Ectodermal cell (in vitro differentiated cells): ENCODE results near the gene PTPN18.
A peak's percentile ranks its signal among the peaks of the same experiment; 100 is the strongest.

ENCODE experiments used
- H3K27ac ChIP-seq: 2 replicates; pipeline ENCODE4 v1.7.0; 2013; ENCODE audit warnings: mild to moderate bottlenecking, low read depth, low read length; ENCODE audit not compliant: insufficient read depth, poor library complexity, severe bottlenecking
- H3K27me3 ChIP-seq: 2 replicates; pipeline ENCODE4 v1.7.0; 2013; ENCODE audit warnings: mild to moderate bottlenecking, low read length; ENCODE audit not compliant: insufficient read depth, control insufficient read depth, poor library complexity, severe bottlenecking
- H3K36me3 ChIP-seq: one replicate; pipeline ENCODE4 v1.7.0; 2013; ENCODE audit warnings: low read length; ENCODE audit not compliant: control insufficient read depth, insufficient read depth
- H3K4me1 ChIP-seq: one replicate; pipeline ENCODE4 v1.7.0; 2013; ENCODE audit warnings: low read length; ENCODE audit not compliant: control insufficient read depth, insufficient read depth
- H3K4me3 ChIP-seq: 2 replicates; pipeline ENCODE4 v1.7.0; 2013; ENCODE audit warnings: low read depth, low read length, control low read depth; ENCODE audit not compliant: insufficient read depth
- H3K9me3 ChIP-seq: 2 replicates; pipeline ENCODE4 v1.7.0; 2013; ENCODE audit warnings: mild to moderate bottlenecking, low read length, moderate library complexity; ENCODE audit not compliant: control insufficient read depth
- WGBS, 2 experiments: methylation state at CpG; one replicate each; pipeline ENCODE4 v1.1.7; 2013; ENCODE audit warnings: missing lambda C conversion rate in 2 of 2; 5-methylcytosine and 5-hydroxymethylcytosine counted together

The PTPN18 gene

DNA sequence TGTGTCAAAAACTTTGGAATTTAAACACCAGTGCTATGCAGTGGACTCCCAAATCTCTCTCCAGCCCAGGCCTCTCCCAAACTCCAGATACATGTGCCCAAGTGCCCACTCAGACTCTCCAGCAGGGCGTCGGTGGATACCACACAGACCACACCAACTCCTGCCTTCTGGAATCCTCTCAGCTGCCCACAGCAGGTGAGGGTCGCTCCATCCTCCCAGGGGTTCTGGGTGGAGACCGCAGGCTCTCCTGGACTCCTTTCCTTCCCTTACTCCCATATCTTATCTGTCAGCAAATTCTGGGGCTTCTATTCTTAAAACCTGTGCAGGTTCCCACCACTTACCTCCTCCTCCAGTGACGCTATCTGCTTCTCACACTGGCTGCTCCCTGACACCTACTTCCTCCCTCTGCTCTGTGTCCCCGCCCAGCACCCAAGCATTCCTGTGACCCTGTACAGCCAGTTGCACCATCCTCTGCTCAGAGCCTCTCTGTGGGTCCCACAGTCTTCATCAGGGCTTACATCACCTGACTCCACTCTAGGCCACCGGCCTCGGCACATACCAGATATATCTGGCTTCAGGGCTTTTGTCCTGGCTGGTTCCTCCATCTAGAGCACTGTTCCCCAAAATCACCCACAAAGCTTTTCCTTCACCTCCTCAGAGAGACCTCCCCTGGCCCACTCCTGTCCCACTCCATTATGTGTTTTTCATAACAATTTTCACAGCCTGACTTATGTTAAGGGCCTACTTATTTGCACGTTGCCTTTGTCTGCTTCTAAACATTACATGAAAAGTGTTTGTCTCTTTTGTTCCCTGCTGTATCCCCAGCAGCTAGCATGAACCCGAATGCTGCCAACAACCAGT lies 15.7 kb upstream of the PTPN18 start:
- Histone ChIP-seq H3K9me3 (no peaks in the 10 kb centered on the region), H3K36me3 (peaks cover 13% of the 10 kb centered on the region), H3K27ac (no peak overlapping the region), H3K27me3 (no peaks in the 10 kb centered on the region), H3K4me1 (no peaks in the 10 kb centered on the region), H3K4me3 (no peak overlapping the region)
- 93 to 95% methylated on average over 10 of the region's 10 CpGs for WGBS, 2 experiments

DNA sequence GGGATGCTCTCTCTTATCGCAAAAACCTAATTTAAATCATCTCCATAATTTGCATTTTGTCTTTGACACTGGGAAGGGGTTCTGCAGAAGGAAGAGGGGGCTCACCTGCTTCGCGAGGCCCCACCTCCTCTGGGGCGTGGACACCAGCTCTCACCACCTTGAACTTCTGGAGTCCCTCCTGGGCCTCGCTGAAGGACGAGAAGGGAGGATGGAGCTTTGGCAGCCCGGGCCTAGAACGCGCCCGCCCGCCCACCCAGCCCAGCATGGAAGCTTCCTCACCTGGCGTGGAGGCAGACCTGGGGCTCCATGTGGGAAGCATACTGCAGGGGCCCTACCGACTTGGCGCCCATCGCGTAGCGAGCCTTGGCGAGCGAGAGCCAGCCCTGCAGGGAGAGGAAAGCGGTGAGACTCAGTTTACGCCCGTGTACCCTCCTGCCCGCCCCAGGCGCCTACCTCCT lies 14.3 kb upstream of the PTPN18 start:
- Histone ChIP-seq H3K9me3 (no peaks in the 10 kb centered on the region), H3K27me3 (no peaks in the 10 kb centered on the region), H3K4me3 (peak overlapping the region; percentile 93), H3K27ac (no peak overlapping the region), H3K36me3 (peaks cover 28% of the 10 kb centered on the region), H3K4me1 (no peaks in the 10 kb centered on the region)
- WGBS, 2 experiments, result 1 to 3% methylated on average over 24 of the region's 24 CpGs

DNA sequence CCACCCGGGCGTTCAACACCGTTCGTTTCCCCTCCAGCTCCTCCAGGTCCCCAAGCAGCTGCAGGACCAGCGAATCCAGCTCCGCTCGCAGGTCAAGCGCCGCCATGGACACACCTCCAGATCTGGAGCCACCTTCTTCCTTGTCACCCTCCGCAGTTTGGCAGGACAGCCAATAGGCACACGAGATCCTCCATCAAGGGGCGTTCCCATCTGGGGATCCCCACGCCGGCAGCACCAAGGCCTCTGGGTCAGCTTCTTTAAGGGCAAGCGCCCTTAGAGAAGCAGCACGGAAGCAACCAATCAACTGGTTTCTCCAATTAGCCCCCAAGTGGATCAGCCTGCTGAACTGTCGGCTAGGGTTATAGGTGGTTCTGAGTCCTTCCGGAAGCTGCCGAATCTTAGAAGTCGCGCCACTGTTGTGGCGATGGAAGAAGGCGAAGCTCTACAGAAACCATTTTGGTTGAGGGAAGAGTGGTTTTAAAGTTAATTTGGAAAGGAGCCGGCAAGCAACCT lies 13.8 kb upstream of the PTPN18 start:
- WGBS, 2 experiments, result 0% methylated on average over 24 of the region's 24 CpGs
- H3K27me3 ChIP-seq, result no peaks in the 10 kb centered on the region
- no peaks in the 10 kb centered on the region for H3K9me3 ChIP-seq
- peak overlapping the region; percentile 93 for H3K4me3 ChIP-seq
- peaks cover 32% of the 10 kb centered on the region for H3K36me3 ChIP-seq
- H3K27ac ChIP-seq, result peak overlapping the region; percentile 81
- no peaks in the 10 kb centered on the region for H3K4me1 ChIP-seq

- Histone ChIP-seq H3K4me3 (peak within 1 kb of the TSS; percentile 93), H3K4me1 (no peaks in the 10 kb centered on the region), H3K36me3 (peaks cover 32% of the 10 kb centered on the region), H3K9me3 (no peaks in the 10 kb centered on the region), H3K27ac (peak within 1 kb of the TSS; percentile 81), H3K27me3 (no peaks in the 10 kb centered on the region)
- WGBS, 2 experiments, result 0% methylated on average over 60 of the region's 60 CpGs
Measured at GRCh38 chr2:130342533-130343275, 13.2 kb upstream of the PTPN18 start, which contains the start of gene IMP4. TSS of gene IMP4 (plus strand) at chr2:130342897. CDS start at chr2:130342933, 36 bp downstream.

GRCh38 chr2:130344578-130344977 lies 11.3 kb upstream of the PTPN18 start:
- peaks cover 29% of the 10 kb centered on the region for H3K36me3 ChIP-seq
- WGBS, 2 experiments, result 96 to 99% methylated on average over 2 to 4 of the region's 4 CpGs
- H3K4me3 ChIP-seq, result no peak overlapping the region
- H3K9me3 ChIP-seq, result no peaks in the 10 kb centered on the region
- H3K27ac ChIP-seq, result no peak overlapping the region
- no peaks in the 10 kb centered on the region for H3K4me1 ChIP-seq
- no peaks in the 10 kb centered on the region for H3K27me3 ChIP-seq

GRCh38 chr2:130345091-130345490 lies 10.8 kb upstream of the PTPN18 start:
- no peak overlapping the region for H3K4me3 ChIP-seq
- H3K27ac ChIP-seq, result no peak overlapping the region
- no peaks in the 10 kb centered on the region for H3K9me3 ChIP-seq
- 96% methylated on average over 13 of the region's 13 CpGs for WGBS, 2 experiments
- no peaks in the 10 kb centered on the region for H3K27me3 ChIP-seq
- H3K4me1 ChIP-seq, result no peaks in the 10 kb centered on the region
- peaks cover 29% of the 10 kb centered on the region for H3K36me3 ChIP-seq

DNA sequence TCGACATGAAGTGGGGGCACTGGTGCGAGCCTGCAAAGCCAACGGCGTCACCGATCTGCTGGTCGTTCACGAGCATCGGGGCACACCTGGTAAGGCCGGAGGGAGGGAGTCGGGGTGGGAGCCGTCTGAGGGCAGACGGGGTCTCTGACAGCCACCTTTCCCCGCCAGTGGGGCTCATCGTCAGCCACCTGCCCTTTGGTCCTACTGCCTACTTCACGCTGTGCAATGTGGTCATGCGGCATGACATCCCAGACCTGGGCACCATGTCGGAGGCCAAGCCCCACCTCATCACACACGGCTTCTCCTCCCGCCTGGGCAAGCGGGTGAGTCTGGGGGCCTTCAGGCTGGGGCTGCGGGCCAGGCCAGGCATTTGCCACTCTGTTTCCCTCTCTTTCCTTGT lies 10.2 kb upstream of the PTPN18 start:
- 95% methylated on average over 21 of the region's 21 CpGs for WGBS, 2 experiments
- Histone ChIP-seq H3K36me3 (peaks cover 29% of the 10 kb centered on the region), H3K27ac (no peak overlapping the region), H3K4me3 (no peak overlapping the region), H3K9me3 (no peaks in the 10 kb centered on the region), H3K27me3 (no peaks in the 10 kb centered on the region), H3K4me1 (no peaks in the 10 kb centered on the region)

DNA sequence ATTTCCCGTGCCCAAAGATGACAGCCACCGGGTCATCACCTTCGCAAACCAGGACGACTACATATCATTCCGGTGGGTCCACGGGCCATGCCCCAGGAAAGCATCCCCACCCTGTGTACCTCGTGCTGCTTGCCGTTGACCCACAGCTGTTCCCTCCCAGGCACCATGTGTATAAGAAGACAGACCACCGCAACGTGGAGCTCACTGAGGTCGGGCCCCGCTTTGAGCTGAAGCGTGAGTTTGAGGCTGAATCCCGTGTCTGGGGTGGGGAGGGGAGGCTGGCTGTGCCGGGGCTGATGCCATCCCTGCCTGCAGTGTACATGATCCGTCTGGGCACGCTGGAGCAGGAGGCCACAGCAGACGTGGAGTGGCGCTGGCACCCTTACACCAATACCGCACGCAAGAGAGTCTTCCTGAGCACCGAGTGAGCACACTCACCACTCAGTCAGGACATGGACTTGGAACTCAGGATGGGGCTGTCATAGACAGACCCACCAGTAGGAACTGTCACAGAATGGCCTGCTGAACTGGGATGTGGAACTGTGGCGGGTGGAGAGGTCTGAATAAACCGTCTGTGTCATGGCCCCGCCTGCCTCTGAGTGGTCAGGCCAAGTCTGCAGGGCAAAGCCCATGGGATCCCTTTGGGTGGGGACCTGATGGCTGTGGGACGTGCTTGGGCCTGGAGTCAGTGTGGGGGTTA lies 9.7 kb upstream of the PTPN18 start:
- Histone ChIP-seq H3K4me3 (no peak overlapping the region), H3K9me3 (no peaks in the 10 kb centered on the region), H3K27me3 (no peaks in the 10 kb centered on the region), H3K36me3 (peaks cover 29% of the 10 kb centered on the region), H3K4me1 (peaks cover 4% of the 10 kb centered on the region), H3K27ac (no peak overlapping the region)
- WGBS, 2 experiments, result 95% methylated on average over 26 of the region's 26 CpGs

- peaks cover 9% of the 10 kb centered on the region for H3K4me1 ChIP-seq
- H3K36me3 ChIP-seq, result peaks cover 29% of the 10 kb centered on the region
- no peaks in the 10 kb centered on the region for H3K27me3 ChIP-seq
- H3K4me3 ChIP-seq, result no peak overlapping the region
- H3K9me3 ChIP-seq, result no peaks in the 10 kb centered on the region
- WGBS, 2 experiments, result 95 to 96% methylated on average over 4 of the region's 4 CpGs
- no peak overlapping the region for H3K27ac ChIP-seq
Measured at GRCh38 chr2:130346741-130347066, 9.2 kb upstream of the PTPN18 start.
